ENCODE measurements around the gene TCTA. TPM values are rescaled to one million over a fixed set of nuclear protein-coding genes. Genes with fewer than 3 reads are reported as not detected.

Gene TCTA
- total and polyA plus RNA-seq, 9 of the 15 experiments (the other 6 are each of a cell fraction or from before 2014, with no cell fraction given): 4.0 to 15.4 (median 8.2) TPM

DNA sequence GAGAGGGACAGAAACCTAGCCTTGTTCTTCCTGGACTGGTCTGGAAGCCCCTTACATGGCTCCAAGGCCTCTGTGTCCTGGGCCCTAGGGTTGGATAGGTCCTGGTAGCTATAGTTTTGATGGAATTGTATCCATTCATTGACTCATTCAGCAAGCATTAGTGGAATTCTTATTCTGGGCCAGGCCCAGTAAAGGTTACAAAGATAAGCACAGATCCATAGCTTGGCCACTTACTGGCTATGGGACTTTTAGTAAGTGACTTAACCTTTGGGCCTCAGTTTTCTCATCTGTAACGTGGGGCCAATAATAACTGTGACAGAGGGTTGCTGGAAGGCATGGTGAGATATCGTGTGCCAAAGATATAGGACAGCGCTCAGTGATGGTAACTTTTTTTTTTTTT, 44.2 kb downstream of the TCTA start:
- Histone ChIP-seq H3K4me1 (replicated peaks in 1 of 2; ENCODE audit: control insufficient read depth in 2 of 2, insufficient read depth in 2 of 2, low read length in 2 of 2) (peaks cover 0 to 2% of the 10 kb centered on the region in 2 experiments; a peak in 3 of 5 replicates), H3K79me2 (ENCODE audit: control insufficient read depth, insufficient read depth, low read length) (no peaks in the 10 kb centered on the region), H2AFZ (ENCODE audit: low read depth, low read length) (no peak overlapping the region), H3K9me1 (ENCODE audit: control insufficient read depth, insufficient read depth, low read length) (no peaks in the 10 kb centered on the region), H3K36me3 (ENCODE audit: control insufficient read depth, insufficient read depth, low read length) (no peaks in the 10 kb centered on the region), H3K4me2 (ENCODE audit: insufficient read depth, low read length) (no peak overlapping the region), H3K27me3 (ENCODE audit: control insufficient read depth in 2 of 2, insufficient read depth in 2 of 2, low read length in 2 of 2) (no peaks in the 10 kb centered on the region), H3K9ac (ENCODE audit: insufficient read depth in 1 of 2, low read depth in 2 of 2, low read length in 2 of 2) (no peak overlapping the region), H3K9me3 (replicated peaks; ENCODE audit: control insufficient read depth, insufficient read depth, low read depth, low read length) (no peaks in the 10 kb centered on the region), H3K4me3 (no peak overlapping the region), H3K27ac (ENCODE audit: extremely low read depth, low read depth, low read length) (no peak overlapping the region), H4K20me1 (replicated peaks; ENCODE audit: control insufficient read depth, insufficient read depth, low read length) (no peaks in the 10 kb centered on the region)
- FAIRE-seq: no peak
- 86% methylated on average over 3 of the region's 3 CpGs for WGBS (ENCODE audit: insufficient coverage, low coverage, missing lambda C conversion rate)
- no peak for ATAC-seq
- POLR2A ChIA-PET: interaction anchor here (0.6 kb wide), 1 partner anchor 9 kb away, joined by 3 read pairs; no protein-coding TSS in a partner anchor
- intact Hi-C loops (cut with micrococcal nuclease) (no loop called here), in situ Hi-C loops (cut with MboI) (no loop called here)
- no peak for DNase-seq (ENCODE audit: extremely low read depth in 1 of 4, low spot score in 3 of 4)
- CTCF ChIA-PET (ENCODE audit: low intra/inter-chr PET ratio): no interaction called here
- no peak for TF ChIP-seq MED1 (CRISPR knock-in tag; IDR thresholded peaks at IDR 0.05; ENCODE audit: borderline replicate concordance)
- TF ChIP-seq WHSC1 (IDR thresholded peaks at IDR 0.05; ENCODE audit: low read length): no peak
- no peak for TF ChIP-seq GTF2F1 (IDR thresholded peaks at IDR 0.05; ENCODE audit: low read depth, low read length)
- peak; percentile 31 for TF ChIP-seq RBM25 (IDR thresholded peaks at IDR 0.05; ENCODE audit: low read depth, low read length, severe bottlenecking)
- TF ChIP-seq, protein P1, sequence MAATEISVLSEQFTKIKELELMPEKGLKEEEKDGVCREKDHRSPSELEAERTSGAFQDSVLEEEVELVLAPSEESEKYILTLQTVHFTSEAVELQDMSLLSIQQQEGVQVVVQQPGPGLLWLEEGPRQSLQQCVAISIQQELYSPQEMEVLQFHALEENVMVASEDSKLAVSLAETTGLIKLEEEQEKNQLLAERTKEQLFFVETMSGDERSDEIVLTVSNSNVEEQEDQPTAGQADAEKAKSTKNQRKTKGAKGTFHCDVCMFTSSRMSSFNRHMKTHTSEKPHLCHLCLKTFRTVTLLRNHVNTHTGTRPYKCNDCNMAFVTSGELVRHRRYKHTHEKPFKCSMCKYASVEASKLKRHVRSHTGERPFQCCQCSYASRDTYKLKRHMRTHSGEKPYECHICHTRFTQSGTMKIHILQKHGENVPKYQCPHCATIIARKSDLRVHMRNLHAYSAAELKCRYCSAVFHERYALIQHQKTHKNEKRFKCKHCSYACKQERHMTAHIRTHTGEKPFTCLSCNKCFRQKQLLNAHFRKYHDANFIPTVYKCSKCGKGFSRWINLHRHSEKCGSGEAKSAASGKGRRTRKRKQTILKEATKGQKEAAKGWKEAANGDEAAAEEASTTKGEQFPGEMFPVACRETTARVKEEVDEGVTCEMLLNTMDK (IDR thresholded peaks at IDR 0.05; ENCODE audit: borderline replicate concordance, insufficient read depth, low read depth, low read length, poor library complexity, severe bottlenecking): no peak
- BruUV-seq (replicated peaks): no TSS peak

All from K562 (cell line).